GM18498 (cell line): ENCODE results near the gene COQ5.
"Not testable (repeated sequence)": the region's sequence is repeated elsewhere in the genome, so short reads cannot be mapped to it uniquely, and the experiment has no call there.

Experiments used
- ATAC-seq: cut with Tn5 transposase; IDR thresholded peaks from one replicate; pipeline ENCODE4 v1.9.1; 2021; ENCODE audit warnings: mild to moderate bottlenecking, moderate library complexity; ENCODE audit not compliant: unreplicated experiment

Gene COQ5

DNA sequence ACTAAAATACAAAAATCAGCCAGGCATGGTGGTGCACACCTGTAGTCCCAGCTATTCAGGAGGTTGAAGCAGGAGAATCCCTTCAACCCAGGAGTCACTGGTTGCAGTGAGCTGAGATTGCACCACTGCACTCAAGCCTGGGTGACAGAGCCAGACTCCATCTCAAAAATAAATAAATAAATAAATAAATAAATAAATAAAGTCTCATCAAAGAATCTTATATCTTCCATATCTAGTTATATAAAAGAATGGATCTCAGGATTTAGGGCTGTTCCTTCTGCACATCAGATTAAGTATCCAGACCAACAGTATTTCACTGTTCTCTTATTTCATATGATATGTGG, 1.4 kb upstream of the COQ5 start:
- ATAC-seq = not testable (repeated sequence)

DNA sequence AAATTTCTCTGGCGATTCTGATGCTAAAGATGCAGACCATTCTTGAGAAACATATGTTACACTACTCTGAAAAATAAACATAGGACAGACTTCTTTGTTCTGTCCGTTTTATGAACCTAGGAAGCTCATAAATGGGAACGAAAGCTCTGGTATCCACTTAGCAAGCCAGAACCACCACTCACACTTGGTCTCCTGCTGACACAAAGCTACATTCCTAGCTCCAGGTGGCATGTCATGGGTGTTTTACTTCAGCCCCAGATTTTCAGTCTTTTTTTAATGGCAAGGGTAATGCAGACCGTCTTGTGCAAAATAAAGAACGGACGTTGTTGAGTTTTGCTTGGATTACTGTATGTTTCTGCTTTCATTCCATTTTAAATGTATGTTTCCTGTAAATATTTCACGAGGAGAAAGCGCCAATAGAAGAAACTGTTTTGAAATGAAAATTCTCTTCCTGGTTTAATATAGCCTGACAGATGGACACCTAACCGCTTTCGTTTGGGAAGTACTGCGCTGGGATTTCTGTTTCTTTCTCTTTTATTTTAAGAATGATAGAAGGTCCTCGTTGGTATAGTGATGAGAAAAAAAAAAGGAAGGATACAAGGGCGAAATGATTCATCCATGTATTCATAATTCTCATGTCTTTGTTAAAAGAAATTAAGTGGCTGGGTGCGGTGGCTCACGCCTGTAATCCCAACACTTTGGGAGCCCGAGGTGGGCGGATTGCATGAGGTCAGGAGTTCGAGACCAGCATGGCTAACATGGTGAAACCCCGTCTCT, 871 bp upstream of the COQ5 start:
- no peak for ATAC-seq

DNA sequence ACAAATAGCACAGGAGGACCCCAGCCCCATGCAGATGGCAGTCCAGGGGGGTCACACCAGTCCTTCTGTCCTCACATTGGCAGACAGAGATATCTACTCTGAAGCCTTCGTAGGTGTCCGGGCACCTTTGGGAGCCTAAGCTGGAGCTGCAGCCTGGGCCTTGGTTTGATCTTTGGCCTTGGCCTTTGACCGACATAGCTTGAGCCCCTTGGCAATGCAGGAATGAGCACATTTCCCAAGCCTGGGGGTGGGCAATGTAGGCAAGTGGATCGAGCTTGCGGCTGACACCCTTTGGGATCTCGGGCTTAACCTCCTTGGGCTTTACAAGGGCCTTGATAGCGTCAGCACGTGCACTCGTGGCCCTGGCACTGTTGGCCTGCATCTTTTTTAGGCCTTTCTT, 6.4 kb downstream of the COQ5 start:
- ATAC-seq = no peak

GRCh38 chr12:120519324-120519723, 9.6 kb downstream of the COQ5 start:
- not testable (repeated sequence) for ATAC-seq

GRCh38 chr12:120515496-120515895, 13.5 kb downstream of the COQ5 start:
- no peak for ATAC-seq

DNA sequence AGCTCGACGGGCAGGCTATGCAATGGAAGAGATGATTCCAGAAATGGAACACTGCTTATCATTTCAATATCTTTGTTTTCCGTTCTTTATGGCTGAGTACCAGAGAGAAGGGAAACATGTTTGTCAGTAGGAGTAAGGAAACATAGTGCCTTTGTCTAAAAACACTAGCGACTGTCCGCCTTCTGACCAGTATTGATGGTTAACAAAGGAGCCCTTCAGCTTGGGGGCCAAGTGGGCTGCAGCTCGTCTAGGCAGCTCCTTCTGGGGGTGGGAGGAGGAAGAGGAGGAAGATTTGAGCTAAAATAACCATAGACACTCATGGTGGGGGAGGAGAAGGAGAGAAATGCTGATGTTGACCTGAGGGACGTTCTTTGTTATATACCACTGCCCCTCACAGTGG, 15.0 kb downstream of the COQ5 start:
- no peak for ATAC-seq

DNA sequence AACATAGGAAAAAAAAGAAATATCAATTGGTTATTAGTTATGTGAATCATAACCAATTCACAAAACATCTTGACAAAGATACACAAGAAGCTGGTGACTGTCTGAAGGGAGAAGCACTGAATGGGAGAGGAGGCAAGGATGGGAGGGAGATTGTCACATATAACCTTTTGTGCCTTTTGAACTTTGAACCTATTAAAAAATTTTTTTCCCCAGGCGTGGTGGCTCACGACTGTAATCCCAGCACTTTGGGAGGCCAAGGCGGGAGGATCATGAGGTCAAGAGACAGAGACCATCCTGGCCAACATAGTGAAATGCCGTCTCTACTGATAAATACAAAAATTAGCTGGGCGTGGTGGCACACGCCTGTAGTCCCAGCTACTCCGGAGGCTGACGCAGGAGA, 20.4 kb downstream of the COQ5 start:
- ATAC-seq = no peak

GRCh38 chr12:120504587-120504986, 24.4 kb downstream of the COQ5 start:
- ATAC-seq = no peak

DNA sequence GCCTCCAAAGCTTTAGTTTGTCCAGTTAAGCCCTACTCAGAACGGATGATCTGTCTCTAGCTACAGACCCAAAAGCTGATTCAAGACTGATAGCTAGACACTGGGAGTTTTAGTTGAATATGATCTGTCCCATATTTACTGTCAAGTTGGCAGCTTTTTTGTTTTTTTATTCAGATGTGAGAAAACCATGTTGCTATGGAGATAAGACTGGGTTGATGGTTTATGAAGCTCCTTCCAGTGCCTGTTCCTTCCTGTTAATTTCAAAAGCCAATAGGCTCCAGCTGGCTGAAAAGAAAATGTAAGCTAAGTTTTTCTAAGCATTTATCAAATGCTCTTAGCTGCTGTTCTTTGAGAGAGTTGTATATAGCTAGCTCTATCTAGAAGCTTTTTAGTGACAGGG, 28.4 kb downstream of the COQ5 start:
- ATAC-seq = no peak

DNA sequence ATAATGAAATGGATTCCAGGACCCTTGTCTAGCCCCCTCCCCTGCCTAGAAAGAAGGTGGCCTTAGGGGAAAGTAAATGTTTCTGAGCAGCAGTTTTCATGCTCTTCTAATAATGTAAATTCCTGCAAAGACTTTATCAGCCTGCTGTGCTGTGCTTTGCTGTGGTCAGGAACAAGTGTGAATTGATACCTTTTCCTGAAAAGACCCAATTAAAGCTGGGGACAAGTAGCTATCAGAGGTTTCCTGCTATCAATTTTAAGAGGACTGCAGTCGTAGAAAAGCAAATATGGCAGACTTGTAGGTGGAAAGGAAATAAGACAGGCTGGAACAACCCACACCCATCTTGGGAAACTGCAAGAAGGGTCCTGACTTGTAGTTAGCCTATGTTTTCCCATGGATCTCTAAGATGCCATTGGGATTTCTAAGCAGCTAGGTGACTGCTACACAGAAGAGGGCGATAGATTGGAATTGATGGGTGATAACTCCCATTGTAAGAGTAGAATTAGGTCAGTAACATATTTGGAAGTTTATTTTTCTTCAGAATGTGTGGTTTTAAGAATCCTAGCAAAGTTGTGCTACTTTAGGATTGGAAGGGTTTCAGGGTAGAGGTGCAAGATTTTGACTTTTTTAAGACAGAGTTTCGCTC, 30.0 kb downstream of the COQ5 start:
- ATAC-seq = no peak

DNA sequence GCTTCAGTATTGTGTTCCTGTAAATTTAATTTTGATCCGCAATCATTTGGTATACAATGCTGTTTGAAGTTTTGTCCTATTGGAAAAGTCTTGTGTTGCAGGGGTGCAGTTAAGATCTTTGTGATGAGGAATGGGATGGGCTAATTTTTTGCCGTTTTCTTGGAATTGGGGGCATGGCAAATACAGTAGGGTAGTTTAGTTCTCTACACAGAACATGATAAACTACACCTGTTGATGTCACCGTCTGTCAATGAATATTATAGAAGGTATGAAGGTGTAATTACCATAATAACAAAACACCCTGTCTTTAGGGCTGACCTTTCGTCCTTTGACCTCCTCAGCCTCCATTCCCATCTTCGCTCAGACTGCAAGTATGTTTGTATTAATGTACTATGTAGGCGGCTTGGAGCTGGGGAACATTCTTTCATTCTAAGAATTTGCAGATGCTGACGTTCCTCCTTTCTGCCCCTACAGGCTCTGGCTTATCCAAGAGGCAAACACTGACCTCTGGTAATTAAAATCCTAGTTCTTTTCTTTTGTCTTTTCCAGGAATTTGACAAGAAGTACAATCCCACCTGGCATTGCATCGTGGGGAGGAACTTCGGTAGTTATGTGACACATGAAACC, 31.3 kb downstream of the COQ5 start:
- ATAC-seq = no peak

DNA sequence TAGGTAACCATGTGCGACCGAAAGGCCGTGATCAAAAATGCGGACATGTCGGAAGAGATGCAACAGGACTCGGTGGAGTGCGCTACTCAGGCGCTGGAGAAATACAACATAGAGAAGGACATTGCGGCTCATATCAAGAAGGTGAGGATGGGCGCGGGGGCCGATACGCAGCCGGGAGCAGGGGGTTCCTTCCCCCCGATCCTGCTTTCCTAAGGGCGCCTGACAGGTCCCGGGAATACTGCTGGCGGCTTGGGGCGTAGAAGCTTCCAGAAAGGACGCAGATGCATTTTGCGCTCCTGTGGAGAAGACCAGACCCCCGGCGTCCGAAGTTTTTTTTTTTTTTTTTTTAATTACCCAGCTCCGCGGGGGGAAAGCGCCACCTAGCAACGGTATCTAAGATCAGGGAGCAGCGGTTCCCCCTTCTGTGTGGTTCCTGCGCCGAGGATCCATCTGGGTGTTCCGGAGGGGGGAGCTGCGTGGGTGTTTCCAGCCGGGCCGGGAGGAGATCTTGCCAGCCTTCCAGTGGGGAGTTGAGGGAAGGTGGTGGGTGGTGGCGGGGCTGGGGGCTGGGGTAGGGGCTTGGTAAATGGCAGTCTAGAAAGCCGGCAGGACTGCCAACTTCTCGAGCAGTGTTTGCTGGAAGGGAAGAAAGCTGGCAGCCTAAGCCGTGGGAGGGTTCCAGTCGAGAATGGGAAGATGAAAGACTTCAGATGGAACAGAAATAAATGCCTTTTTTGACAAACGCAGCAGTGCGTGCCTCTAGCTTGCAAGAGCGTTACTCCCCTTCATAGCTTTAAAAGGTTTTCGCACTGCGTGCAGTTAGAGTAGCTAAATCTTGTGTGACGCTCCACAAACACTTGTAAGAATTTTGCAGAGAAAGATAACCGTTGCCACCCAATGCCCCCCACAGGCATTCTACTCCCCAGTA, 32.3 kb downstream of the COQ5 start:
- peak; percentile 23 for ATAC-seq

DNA sequence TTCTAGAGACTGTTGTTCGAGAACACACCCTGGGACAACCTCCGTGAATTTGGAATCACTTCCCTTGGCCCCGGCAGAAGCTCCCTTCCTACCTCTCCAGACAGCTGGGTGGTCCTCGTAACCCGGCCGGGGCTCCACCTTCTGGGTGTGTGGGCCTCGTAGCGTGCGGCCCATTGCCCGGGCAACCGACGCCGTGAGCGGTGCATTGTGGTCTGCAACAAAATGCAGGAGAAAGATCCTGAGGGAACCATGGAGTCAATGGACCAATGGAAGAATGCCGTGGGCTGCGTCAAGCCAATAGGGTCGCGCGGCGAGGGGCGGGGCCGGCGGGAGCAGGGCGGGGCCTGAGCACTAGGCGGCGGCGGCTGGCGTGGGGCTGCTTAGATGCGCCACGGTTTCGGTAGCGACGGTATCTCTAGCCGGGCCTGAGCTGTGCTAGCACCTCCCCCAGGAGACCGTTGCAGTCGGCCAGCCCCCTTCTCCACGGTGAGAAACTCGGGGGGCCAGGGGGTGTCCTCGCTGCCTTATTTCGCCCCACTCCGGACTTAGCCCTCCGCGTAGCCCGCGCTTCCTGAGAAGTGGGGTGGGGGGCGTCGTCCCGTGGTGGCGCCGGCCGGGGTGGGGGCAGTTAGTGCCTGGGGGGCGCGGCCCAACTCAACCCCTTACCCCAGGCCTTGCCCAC, 33.1 kb downstream of the COQ5 start, which contains the start of gene DYNLL1:
Gene DYNLL1 (plus strand): TSS at position 383 of the 682 bp plus-strand sequence. CDS start 309 bp downstream, outside the sequence.
- ATAC-seq = peak; percentile 91

DNA sequence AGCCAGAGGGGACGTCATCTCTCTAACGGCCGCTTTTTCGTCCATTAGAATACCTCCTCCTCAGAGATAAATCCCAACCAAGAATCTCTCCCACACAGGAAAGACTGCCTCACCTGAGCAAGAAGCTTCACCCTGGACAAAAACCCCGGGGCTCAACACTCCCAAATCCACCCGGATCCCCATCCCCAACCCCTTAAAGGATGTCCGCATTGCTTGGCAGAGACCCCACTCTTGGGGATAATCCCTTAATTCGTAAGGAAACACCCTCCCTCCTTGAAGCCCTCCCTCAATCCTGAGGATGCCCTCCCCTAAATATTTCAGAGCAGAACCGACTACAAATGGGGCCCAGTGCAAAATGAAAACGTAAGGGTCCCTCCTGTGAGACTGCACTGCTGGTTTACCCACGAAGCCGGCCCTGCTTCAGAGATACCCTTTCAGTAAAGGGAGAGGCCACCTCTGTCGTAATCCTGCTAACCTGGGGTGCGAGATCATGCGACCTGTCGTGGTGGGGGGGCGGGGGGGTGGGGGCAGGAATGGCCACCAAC, 33.7 kb downstream of the COQ5 start:
- no peak for ATAC-seq

DNA sequence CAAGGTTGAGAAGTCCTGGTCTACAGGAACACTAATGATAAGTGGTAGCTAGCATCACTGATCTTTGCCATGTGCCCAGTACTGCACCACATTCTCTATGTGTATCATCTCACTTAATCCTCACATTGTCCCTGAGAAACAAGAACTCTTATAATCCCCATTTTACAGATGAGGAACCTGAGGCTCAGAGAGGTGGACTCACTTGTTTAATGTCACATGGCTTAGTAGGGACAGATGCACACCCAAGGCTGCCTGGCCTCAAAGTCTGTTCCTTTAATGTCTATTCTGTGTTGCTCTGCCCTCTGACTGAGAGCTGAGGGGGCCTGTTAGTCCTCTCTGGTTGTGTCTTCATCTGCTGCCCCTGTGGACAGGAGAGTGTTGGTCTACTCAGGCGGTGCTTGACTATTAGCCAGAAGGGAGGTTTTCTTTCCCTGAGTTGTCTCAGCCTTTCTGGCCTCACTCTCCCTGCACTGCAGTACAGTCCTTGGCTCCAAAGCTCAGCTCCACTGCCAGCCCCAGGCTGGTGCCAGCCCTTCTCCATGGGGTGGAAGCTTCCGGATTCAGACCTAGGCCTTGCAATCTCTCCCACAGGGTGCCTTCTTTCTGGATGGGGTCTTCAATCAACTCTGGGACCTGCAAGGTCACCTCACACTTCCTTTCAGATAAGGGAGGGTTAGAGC, 38.0 kb downstream of the COQ5 start:
- ATAC-seq = no peak

DNA sequence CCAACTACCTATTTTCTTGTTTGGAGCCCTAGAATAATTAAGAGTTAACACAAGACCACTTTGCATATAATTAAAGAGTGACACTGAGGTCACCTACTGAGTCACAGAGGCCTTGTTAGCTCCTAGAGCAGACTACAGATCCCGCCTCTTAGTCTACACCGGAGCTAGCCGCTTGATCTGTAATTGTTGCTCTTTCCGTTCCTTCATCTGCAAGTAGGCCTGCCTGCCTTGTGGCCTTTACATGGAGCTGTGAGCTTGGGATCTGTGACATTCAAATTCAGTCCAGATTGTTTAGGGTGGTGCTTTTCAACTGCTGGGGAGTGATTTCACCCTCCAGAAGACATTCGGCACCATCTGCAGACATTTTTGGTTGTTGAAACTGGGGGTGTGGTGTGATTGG, 38.6 kb downstream of the COQ5 start:
- ATAC-seq = no peak

DNA sequence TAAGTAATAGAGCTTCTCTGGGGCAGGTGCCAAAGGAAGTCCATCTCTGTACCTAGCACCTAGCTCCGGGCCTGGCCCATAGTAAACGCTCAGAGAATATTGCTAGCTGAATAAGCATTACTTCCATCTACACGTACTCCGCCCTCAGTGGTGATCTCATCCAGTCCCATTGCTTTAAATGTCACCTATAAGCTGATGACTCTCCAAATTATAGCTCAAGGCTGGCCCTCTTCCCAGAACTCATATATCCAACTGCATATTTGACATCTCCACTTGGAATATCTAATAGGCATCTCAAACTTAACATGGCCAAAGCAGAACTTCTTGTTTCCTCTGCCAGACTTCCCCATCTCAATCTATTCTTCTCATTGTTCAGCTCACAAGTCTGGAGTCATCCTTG, 39.9 kb downstream of the COQ5 start:
- ATAC-seq = no peak

- no peak for ATAC-seq
Observed at GRCh38 chr12:120488057-120488640, 40.8 kb downstream of the COQ5 start.

GRCh38 chr12:120487552-120487951, 41.4 kb downstream of the COQ5 start:
- ATAC-seq = not testable (repeated sequence)
